Measurements from ENCODE around the gene ACVR1.

DNA sequence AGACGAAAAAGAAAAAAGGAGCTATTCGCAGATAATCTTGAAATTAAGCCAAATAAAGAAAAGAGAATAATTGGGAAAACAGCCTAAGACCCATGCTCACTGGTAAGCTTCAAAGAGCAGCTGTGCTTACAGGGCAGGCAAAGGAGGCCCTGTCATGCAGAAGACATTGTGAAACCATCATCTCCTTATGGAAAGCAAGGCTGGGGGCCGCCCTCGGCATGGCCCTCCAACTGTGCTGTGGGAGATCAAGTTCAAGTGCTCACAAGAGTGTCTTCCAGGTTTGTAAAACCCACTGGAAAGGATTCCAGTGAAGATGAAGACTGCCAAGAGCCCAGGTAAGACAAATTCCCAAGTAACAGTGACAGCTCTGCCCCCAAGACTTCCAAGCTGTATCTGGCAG is 32.2 kb downstream of the ACVR1 start:
- TF ChIP-seq, protein P1, sequence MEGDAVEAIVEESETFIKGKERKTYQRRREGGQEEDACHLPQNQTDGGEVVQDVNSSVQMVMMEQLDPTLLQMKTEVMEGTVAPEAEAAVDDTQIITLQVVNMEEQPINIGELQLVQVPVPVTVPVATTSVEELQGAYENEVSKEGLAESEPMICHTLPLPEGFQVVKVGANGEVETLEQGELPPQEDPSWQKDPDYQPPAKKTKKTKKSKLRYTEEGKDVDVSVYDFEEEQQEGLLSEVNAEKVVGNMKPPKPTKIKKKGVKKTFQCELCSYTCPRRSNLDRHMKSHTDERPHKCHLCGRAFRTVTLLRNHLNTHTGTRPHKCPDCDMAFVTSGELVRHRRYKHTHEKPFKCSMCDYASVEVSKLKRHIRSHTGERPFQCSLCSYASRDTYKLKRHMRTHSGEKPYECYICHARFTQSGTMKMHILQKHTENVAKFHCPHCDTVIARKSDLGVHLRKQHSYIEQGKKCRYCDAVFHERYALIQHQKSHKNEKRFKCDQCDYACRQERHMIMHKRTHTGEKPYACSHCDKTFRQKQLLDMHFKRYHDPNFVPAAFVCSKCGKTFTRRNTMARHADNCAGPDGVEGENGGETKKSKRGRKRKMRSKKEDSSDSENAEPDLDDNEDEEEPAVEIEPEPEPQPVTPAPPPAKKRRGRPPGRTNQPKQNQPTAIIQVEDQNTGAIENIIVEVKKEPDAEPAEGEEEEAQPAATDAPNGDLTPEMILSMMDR (conservative IDR thresholded peaks at IDR 0.05 in 1 of 2, IDR thresholded peaks at IDR 0.05 in 1 of 2; ENCODE audit: low read depth in 1 of 2, low read length in 2 of 2): no peak
- no peak for TF ChIP-seq EZH2 (IDR thresholded peaks at IDR 0.05; ENCODE audit: low read length, missing control alignments)
